T-helper 2 cell (primary cell): ENCODE measurements around the gene VPS4A.

Experiments
- DNase-seq, 5 experiments: peaks; one replicate each; pipeline versions ENCODE4 v3.0.0 to v3.0.0-alpha.2; 2012 to 2022

The VPS4A gene

DNA sequence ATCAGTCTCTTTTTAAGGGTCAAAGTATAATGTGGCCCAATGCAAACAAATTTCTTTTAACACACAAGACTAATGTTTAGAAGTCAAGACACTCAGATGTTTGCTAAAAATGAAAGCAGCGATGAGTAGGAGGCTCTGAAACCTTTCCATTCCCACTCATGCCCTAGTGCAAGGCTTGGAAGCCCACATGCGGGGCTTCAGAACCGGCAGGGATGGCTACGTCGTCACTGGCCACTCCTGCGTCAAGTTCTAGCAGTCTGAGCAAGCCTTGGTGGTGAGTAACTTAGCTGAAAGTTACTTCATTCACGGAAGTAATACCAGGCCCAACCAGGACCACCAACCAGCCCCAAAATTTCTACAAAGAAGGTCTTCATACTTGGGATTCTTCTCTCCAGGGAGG is 55.3 kb downstream of the VPS4A start:
- no peak for DNase-seq

DNA sequence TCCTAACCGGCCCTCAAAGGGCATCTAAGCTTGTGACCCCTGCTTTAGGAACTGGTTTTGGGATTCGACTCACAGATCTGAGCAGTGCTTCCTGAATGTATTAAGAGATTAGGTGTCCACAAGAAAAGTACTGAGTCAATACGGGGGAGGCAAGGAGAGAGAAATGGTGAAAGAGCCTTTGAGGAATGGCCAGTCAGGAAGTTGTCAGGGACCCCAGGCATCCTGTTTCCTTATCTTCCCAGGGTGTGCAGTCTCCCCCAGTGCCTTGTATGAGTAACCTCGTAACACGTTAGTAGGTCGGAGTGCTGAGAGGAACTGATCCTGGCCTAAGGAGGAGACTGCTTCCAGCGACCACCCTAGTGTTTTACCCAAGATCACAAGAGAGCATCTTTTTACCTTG is 56.8 kb downstream of the VPS4A start:
- DNase-seq = no peak

DNA sequence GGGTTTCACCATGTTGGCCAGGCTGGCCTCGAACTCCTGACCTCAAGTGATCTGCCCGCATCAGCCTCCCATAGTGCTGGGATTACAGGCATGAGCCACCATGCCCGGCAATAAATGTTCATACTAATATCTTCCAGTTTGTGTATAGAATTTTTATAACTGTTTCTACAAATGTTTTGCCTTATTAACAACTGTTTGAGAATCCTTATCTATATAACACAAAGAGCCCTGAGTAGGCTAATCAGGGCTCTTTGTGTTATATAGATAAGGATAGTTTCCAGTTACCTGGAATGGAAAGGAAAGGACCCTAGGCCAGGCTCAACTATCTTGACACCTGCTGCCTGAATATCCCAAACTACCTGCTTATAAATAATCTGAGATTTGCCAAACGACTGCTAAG is 57.7 kb downstream of the VPS4A start:
- no peak for DNase-seq

DNA sequence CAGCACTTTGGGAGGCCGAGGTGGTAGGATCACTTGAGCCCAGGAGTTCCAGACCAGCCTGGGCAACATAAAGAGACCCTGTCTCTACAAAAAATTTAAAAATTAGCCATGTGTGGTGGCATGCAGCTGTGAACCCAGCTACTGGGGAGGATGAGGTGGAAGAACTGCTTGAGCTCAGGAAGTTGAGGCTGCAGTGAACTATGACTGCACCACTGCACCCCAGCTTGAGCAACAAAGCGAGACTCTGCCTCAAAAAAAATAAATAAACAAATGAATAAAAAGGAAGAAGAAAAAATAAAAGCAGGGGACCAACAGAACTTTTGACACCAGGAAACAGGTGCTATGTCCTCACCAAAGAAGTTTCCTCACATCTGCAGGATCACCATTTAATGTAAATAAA is 60.4 kb downstream of the VPS4A start:
- DNase-seq = no peak

DNA sequence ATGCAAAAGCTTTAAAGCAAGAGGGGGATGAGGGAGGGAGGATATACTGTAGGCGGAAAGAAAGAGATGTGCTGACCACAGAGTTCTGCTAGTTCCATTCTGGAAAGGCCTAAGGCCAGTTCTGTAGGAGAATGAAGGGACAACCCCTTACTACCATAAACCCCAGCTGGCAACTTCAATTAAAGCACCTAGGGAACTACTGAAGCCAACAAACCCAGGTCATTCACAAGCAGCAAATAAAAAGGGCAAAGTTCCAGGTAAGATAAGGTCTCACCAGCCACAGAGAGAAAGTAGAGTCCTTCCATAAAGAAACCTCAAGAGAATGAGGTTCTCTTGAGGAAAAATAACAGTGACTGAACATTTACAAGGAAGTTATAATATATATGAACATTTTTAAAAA is 61.9 kb downstream of the VPS4A start:
- DNase-seq = no peak
